Measurements from ENCODE around the gene ZNF429.

DNA sequence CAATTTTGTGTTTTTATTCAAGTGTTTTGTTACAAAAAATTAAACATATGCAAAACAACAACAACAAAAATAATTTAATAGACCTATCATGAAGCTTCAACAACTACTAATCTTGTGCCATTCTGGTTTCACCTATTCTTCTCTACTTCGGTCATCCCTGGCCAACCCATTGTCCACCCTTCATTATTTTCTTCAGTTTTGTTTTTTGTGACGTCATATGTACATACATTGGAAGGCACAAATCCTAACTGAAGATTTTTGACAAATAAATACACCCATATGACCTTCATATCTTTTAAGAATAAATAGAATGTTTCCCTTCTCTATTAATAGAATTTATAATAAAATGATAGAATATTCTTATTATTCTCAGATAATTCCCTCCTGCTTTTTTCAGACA is 69.2 kb downstream of the ZNF429 start:
- TF ChIP-seq POLR2AphosphoS5 (IDR thresholded peaks at IDR 0.05) (no peak), POLR2A (IDR thresholded peaks at IDR 0.05) (no peak)
